ENCODE data around the gene XAB2. TPM values are rescaled to one million over a fixed set of nuclear protein-coding genes. Genes with fewer than 3 reads are reported as not detected.
"Not testable (repeated sequence)": the region's sequence is repeated elsewhere in the genome, so short reads cannot be mapped to it uniquely, and the experiment has no call there.

Gene XAB2
- total RNA-seq, 1 donor from 2014 or later = 19.4 TPM

DNA sequence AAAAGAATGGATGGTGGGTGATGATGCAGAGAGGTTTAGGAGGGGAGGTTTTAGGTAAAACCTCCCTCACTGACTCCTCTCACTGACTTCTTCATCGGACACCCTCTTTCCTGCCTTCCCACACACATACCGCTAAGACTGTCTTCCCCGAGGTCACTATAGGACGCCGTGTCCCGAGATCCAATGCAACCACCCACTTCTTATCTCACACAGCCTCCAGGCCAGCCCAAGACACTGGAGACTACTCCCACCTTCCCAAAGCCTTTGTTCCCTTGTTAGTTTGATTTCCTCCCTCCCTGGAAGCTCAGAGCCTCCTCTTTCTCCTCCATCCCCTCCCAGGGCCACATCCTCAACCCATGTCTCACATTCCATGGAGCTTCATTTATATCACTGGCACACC, 50.2 kb downstream of the XAB2 start:
- DNase-seq (ENCODE audit: low read depth in 2 of 2) = no peak

- no peak for DNase-seq (ENCODE audit: low read depth in 2 of 2)
Measured at GRCh38 chr19:7578127-7578526, 51.2 kb downstream of the XAB2 start.

- not testable (repeated sequence) for DNase-seq (ENCODE audit: low read depth in 2 of 2)
Measured at GRCh38 chr19:7577422-7577821, 51.9 kb downstream of the XAB2 start.

- DNase-seq (ENCODE audit: low read depth in 2 of 2) = no peak
Measured at GRCh38 chr19:7575434-7576040, 53.8 kb downstream of the XAB2 start.

DNA sequence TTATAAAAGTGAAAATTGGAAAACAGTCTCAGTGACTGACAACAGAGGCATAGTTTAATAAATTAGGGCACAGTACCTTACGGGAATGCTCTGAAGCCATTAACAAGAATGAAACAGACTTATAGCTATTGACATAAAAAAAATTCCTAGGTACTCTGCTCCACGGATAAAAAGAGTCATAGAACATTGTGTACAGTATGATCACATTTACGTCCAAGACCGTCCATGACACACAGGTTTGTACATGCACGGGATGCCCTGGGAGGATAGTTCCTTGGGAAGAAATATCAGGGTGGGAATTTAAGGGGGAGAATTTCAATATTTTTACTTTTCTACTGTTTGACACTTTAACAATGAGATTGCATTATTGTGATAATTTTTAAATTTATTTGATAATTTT, 58.6 kb downstream of the XAB2 start:
- DNase-seq (ENCODE audit: low read depth in 2 of 2) = no peak

Other genes with a start within 250 kb of the XAB2 start
- 1.8 and 2.3 TPM in 2 replicates for gene PEX11G, start 140.5 kb downstream of the XAB2 start, total RNA-seq
- 8.3 and 21.7 TPM in 2 replicates for gene ZNF358, start 113.4 kb downstream of the XAB2 start, total RNA-seq
- gene MCOLN1, start 106.9 kb downstream of the XAB2 start, total RNA-seq = 2.8 and 7.1 TPM in 2 replicates
- gene PNPLA6, start 93.8 kb downstream of the XAB2 start, total RNA-seq = 63.7 and 90.4 TPM in 2 replicates
- under 0.01 TPM in 1 of 2 replicates, not detected in the other for gene CAMSAP3, start 33.7 kb downstream of the XAB2 start, total RNA-seq
- 17.7 and 28.5 TPM in 2 replicates for gene PET100, start 248 bp upstream of the XAB2 start, total RNA-seq
- not detected in 2 replicates for gene PCP2, start 4.2 kb upstream of the XAB2 start, total RNA-seq
- 22.3 and 34.8 TPM in 2 replicates for gene STXBP2, start 7.6 kb upstream of the XAB2 start, total RNA-seq
- gene RETN, start 39.5 kb upstream of the XAB2 start, total RNA-seq = not detected in 2 replicates
- not detected in 2 replicates for gene MCEMP1, start 47.5 kb upstream of the XAB2 start, total RNA-seq
- gene TRAPPC5, start 51.3 kb upstream of the XAB2 start, total RNA-seq = 93.8 and 106 TPM in 2 replicates
- not detected in 2 replicates for gene FCER2, start 72.6 kb upstream of the XAB2 start, total RNA-seq
- under 0.01 TPM in 1 of 2 replicates, not detected in the other for gene CLEC4G, start 102.6 kb upstream of the XAB2 start, total RNA-seq
- under 0.01 TPM in 2 replicates for gene CD209, start 118.0 kb upstream of the XAB2 start, total RNA-seq
- gene CLEC4M, start 133.7 kb upstream of the XAB2 start, total RNA-seq = 41.8 and 143 TPM in 2 replicates
- gene EVI5L, start 200.7 kb upstream of the XAB2 start, total RNA-seq = 6.2 and 10.6 TPM in 2 replicates
- gene PRR36, start 244.8 kb upstream of the XAB2 start, total RNA-seq = not detected in 2 replicates

Data from dermis microvascular lymphatic vessel endothelial cell (primary cell).